ENCODE results near the gene S1PR3.

S1PR3 gene

DNA sequence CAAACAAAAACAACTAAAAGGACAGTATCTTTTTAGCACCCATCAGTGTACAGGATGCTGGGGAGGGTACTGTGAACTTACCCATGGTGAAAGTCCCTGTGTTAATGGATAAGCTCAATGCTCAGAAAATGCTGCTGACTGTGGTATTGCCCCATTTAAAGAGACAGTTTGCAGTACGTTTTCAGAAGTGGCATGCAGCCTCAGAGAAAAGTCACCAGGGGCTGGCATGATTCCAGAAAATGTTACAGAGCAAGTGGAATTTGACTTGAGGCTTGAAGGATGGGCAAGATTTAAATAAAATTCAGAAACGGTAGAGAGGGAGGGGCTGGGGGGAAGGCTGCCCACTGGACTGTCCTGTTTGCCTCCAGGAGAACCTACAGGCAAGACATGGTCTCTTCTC lies 7.2 kb downstream of the S1PR3 start:
- H3K27ac ChIP-seq = no peak overlapping the region
- TF ChIP-seq, protein P1, sequence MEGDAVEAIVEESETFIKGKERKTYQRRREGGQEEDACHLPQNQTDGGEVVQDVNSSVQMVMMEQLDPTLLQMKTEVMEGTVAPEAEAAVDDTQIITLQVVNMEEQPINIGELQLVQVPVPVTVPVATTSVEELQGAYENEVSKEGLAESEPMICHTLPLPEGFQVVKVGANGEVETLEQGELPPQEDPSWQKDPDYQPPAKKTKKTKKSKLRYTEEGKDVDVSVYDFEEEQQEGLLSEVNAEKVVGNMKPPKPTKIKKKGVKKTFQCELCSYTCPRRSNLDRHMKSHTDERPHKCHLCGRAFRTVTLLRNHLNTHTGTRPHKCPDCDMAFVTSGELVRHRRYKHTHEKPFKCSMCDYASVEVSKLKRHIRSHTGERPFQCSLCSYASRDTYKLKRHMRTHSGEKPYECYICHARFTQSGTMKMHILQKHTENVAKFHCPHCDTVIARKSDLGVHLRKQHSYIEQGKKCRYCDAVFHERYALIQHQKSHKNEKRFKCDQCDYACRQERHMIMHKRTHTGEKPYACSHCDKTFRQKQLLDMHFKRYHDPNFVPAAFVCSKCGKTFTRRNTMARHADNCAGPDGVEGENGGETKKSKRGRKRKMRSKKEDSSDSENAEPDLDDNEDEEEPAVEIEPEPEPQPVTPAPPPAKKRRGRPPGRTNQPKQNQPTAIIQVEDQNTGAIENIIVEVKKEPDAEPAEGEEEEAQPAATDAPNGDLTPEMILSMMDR (IDR thresholded peaks at IDR 0.05) = no peak
- no peak for TF ChIP-seq ZFX (IDR thresholded peaks at IDR 0.05; ENCODE audit: borderline replicate concordance)

DNA sequence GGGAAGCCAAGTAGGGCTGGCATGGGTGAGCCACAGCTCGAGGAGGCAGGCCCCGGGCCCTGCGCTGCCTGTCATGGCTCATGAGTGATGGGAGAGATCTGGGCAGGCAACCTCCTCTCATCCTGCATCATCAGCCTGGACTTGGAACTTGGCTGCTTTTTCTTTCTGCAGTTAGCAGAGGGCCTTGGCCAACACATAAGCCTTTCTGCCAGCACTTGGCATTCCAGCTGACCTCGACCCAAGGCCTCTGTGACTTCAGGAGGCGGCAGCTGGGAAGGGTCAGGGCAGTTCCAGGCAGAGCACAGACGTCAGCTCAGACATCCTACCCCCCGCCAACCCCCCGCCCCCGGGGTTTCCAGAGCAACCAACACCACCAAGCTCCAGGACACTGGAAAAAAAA lies 7.6 kb downstream of the S1PR3 start:
- no peak overlapping the region for H3K27ac ChIP-seq
- TF ChIP-seq, protein P1 (IDR thresholded peaks at IDR 0.05) = no peak
- TF ChIP-seq ZFX (IDR thresholded peaks at IDR 0.05; ENCODE audit: borderline replicate concordance) = no peak

DNA sequence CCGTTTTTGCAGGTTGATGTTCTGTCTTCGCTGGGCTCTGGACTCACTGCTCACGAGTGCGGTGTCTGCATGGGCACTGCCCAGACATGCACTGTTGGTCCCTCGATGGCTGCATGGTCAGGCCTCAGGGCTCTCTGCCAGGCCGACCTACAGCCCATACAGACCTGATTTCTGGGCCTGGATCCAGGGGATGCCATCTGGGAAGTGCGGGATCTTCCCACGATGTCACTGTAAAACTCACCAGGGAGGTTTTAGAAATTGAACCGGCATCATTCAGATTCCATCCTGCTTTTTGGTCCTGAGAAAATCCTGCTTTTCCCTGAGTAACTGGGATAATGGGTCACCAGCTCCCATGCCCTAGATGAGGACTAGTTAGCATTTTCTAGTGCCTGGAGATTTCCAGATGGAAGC lies 9.1 kb downstream of the S1PR3 start:
- TF ChIP-seq, protein P1 (IDR thresholded peaks at IDR 0.05) = no peak
- no peak for TF ChIP-seq ZFX (IDR thresholded peaks at IDR 0.05; ENCODE audit: borderline replicate concordance)
- H3K27ac ChIP-seq = no peak overlapping the region

GRCh38 chr9:89000973-89001916 lies 10.0 kb downstream of the S1PR3 start:
- H3K27ac ChIP-seq = no peak overlapping the region

GRCh38 chr9:89001917-89002540 lies 10.8 kb downstream of the S1PR3 start:
- TF ChIP-seq, protein P1 (IDR thresholded peaks at IDR 0.05) = no peak
- TF ChIP-seq ZFX (IDR thresholded peaks at IDR 0.05; ENCODE audit: borderline replicate concordance) = no peak
- no peak overlapping the region for H3K27ac ChIP-seq

More at GRCh38 chr9:89000973-89001916, 10.0 kb downstream of the S1PR3 start:
- TF ChIP-seq ZFX (IDR thresholded peaks at IDR 0.05; ENCODE audit: borderline replicate concordance) = no peak
- TF ChIP-seq, protein P1 (IDR thresholded peaks at IDR 0.05) = peak; percentile 84

- TF ChIP-seq, protein P1 (IDR thresholded peaks at IDR 0.05) = no peak
- TF ChIP-seq ZFX (IDR thresholded peaks at IDR 0.05; ENCODE audit: borderline replicate concordance) = no peak
- no peak overlapping the region for H3K27ac ChIP-seq
These were observed 11.7 kb downstream of the S1PR3 start for GRCh38 chr9:89002987-89003386.

GRCh38 chr9:89005323-89005722 lies 14.1 kb downstream of the S1PR3 start:
- TF ChIP-seq, protein P1 (IDR thresholded peaks at IDR 0.05) = no peak
- no peak for TF ChIP-seq ZFX (IDR thresholded peaks at IDR 0.05; ENCODE audit: borderline replicate concordance)
- H3K27ac ChIP-seq = no peak overlapping the region

Data from 22Rv1 (cell line).